Measurements from ENCODE around the gene ZNF428.
"Not testable (repeated sequence)": the region's sequence is repeated elsewhere in the genome, so short reads cannot be mapped to it uniquely, and the experiment has no call there.

ZNF428 gene

GRCh38 chr19:43619262-43620060, at the start of gene ZNF428:
TSS of gene ZNF428 (minus strand) at chr19:43619629. CDS start at chr19:43614304, 5,325 bp downstream.
- peak; percentile 89 for DNase-seq (ENCODE audit: low read depth)

GRCh38 chr19:43668406-43669109, 49.1 kb upstream of the ZNF428 start:
- peak; percentile 99 for DNase-seq (ENCODE audit: low read depth)

GRCh38 chr19:43667876-43668405, 48.5 kb upstream of the ZNF428 start:
- no peak for DNase-seq (ENCODE audit: low read depth)

GRCh38 chr19:43667126-43667875, 47.9 kb upstream of the ZNF428 start:
- DNase-seq (ENCODE audit: low read depth) = no peak

GRCh38 chr19:43664018-43664417, 44.6 kb upstream of the ZNF428 start:
- no peak for DNase-seq (ENCODE audit: low read depth)

GRCh38 chr19:43662487-43662886, 43.1 kb upstream of the ZNF428 start:
- DNase-seq (ENCODE audit: low read depth) = no peak

- DNase-seq (ENCODE audit: low read depth) = no peak
These were observed 41.5 kb upstream of the ZNF428 start for GRCh38 chr19:43660971-43661360.

GRCh38 chr19:43660301-43660970, 41.0 kb upstream of the ZNF428 start:
- no peak for DNase-seq (ENCODE audit: low read depth)

- no peak for DNase-seq (ENCODE audit: low read depth)
These were observed 39.1 kb upstream of the ZNF428 start for GRCh38 chr19:43658494-43658893.

- no peak for DNase-seq (ENCODE audit: low read depth)
These were observed 38.6 kb upstream of the ZNF428 start for GRCh38 chr19:43658001-43658400.

- no peak for DNase-seq (ENCODE audit: low read depth)
These were observed 37.0 kb upstream of the ZNF428 start for GRCh38 chr19:43656436-43656835.

GRCh38 chr19:43652546-43652874, 33.1 kb upstream of the ZNF428 start:
- no peak for DNase-seq (ENCODE audit: low read depth)

GRCh38 chr19:43651758-43652545, 32.5 kb upstream of the ZNF428 start:
- peak; percentile 58 for DNase-seq (ENCODE audit: low read depth)

GRCh38 chr19:43650276-43650675, 30.8 kb upstream of the ZNF428 start:
- DNase-seq (ENCODE audit: low read depth) = not testable (repeated sequence)

GRCh38 chr19:43649514-43649913, 30.1 kb upstream of the ZNF428 start:
- DNase-seq (ENCODE audit: low read depth) = no peak

GRCh38 chr19:43648633-43649032, 29.2 kb upstream of the ZNF428 start:
- DNase-seq (ENCODE audit: low read depth) = no peak

GRCh38 chr19:43644181-43644580, 24.8 kb upstream of the ZNF428 start:
- DNase-seq (ENCODE audit: low read depth) = no peak

GRCh38 chr19:43643326-43643725, 23.9 kb upstream of the ZNF428 start:
- DNase-seq (ENCODE audit: low read depth) = no peak

GRCh38 chr19:43642531-43642930, 23.1 kb upstream of the ZNF428 start:
- no peak for DNase-seq (ENCODE audit: low read depth)

- no peak for DNase-seq (ENCODE audit: low read depth)
These were observed 21.9 kb upstream of the ZNF428 start for GRCh38 chr19:43641333-43641732.

- no peak for DNase-seq (ENCODE audit: low read depth)
These were observed 21.0 kb upstream of the ZNF428 start for GRCh38 chr19:43640424-43640757.
